ENCODE measurements around the gene CHL1.

The CHL1 gene

DNA sequence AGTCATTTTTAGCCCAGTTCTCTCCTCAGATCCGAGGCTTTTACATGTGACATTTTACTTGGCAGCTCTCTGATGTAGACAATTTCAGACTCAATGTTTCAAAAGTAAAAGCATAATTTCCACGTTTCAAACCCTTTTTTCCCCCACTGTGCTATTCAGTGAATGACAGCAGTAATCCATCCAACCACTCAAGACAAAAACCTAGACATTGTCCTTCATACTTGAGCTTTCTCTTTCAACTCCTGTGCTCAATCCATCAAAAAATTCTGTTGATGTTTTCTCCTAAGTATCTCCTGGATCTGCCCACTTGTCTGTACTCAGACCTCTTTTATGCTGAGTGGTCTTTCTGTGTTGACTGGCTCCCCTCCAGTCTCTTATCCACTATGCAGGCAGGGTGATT is 214.7 kb downstream of the CHL1 start:
- DNase-seq (ENCODE audit: low read depth) = no peak

DNA sequence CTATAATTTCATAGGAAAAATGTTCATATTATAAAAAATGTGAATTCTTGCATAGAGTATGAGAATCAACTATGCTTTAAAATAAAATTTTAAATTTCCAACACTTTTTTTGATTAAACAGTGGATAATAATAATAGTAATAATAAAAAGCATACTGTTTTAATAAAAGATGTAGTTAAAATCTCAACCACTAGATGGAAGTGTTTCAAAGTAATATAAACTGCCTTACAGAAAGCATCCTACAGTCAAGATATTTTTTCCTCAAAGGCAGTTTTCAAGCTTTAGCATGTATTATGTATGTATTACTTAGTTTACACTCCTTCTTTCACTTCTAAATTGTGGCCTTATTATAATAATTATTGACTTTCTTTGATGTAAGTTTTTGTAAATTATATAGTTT is 217.5 kb downstream of the CHL1 start:
- peak; percentile 6 for DNase-seq (ENCODE audit: low read depth)

DNA sequence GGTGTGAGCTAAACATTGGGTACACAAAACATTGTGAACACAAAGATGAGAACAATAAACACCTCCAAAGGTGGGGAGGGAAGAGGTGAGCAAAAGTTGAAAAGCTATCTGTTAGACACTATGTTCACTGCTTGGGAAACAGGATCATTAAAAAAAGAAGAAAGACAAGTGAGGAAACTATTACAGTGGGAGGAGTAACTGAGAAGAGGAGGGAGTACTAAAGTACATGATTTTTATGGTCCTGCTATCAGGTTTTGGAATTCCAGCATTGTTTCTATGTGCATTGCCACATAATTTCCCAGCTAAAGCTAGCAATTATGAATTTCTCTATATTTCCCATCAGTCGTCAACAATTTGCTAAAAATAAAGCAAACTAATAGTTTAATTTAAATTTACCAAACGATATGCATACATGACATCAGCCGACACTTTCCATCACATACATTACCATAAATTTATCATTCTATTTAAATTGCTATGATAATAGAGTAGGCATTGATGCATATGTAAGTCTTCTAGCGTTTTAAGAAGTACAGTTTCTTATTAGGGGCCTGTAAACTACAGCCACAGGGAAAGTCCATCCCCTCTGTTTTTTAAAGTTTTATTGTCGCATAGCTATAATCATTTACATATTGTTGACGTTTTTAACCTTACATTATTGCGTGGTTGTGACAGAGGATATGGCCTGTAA is 221.8 kb downstream of the CHL1 start:
- DNase-seq (ENCODE audit: low read depth) = no peak

DNA sequence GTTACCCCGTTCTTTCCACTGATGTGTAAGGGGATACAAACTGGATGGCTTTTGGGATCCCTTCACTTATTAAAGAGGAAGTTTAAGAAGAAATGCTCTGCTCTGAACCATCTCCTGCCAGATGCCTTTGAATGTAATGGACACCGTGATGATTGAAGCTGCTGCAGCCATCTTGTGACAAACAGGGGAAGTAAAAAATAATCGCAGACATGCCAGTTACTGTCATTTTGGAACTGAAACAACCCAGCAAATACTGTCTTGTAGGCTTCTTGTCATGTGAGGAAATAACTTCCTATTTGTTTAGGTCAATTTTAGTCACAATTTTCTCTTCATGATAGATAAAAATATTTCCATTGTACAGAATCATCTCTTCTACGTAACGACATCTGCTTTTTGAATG is 224.0 kb downstream of the CHL1 start:
- no peak for DNase-seq (ENCODE audit: low read depth)

DNA sequence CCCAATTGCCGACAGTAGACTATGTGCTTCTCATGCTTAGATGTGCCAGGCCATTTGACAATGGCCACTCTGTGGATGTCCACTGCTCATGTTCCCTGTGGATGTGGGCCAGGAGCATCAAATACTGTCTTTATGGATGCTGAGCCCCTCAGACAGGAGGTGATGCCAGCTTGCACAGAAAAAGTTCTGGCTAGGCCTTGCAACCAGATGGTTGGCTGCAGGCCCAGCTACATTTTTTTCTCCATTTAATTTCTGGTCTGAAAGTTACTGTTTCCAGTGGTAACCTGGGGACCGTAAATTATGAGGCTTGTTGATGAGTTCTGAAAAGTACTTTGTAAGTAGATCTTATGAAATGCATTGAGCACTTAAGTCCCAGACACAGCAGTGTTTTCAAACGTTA is 228.5 kb downstream of the CHL1 start:
- no peak for DNase-seq (ENCODE audit: low read depth)

DNA sequence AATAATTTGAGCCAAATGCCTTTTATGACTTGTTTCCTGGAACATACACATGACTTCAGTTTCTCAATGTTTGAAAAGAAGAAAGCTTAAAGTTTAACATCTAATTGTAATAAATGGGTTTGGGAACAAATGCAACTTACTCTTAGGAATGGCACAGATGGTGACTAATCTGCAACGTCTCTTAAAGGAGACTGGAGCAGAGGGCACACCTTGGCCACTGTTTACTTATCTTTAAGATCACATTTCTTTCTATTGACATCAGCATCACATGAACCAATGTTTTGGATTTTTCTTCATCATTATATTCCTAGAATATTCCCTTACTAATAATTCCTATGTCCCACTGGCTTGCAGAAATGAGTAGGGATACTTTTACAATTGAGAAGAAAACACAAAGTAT is 229.5 kb downstream of the CHL1 start:
- no peak for DNase-seq (ENCODE audit: low read depth)

DNA sequence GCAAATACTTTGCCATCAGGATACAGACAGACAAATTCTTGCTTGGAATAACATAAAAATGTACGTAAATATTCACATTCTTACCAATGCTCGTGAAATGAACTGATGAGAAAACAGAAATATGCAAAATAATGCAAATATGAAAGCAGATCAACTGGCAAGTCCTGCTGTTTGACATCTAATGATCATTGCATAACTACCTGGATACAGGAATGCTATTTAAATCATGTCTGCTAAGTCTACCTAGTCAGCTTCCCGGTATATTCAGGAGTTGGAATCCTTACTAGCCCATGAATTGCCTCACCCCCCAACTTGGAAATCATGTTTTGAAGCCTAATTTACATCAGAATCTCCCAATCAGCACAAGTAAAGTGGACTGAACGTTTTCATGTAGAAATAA is 230.6 kb downstream of the CHL1 start:
- DNase-seq (ENCODE audit: low read depth) = no peak

DNA sequence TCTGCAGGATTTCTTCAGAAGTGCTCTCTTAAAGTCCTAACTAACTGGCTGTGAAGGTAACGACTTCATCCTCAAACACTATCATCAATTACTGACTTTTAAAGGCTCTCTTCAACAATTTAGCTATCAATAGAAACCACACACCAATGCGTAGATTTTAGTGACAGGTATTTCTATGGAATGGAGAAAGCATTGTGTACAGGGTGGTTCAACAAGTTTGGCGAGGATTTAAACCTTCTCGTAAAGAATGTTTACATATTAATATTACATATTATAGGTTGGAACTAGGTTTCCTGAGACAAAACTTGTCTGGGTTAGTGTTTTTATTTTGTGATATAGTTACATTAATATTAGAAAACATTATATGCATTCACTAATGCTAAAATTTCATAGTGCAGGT is 233.6 kb downstream of the CHL1 start:
- DNase-seq (ENCODE audit: low read depth) = no peak

DNA sequence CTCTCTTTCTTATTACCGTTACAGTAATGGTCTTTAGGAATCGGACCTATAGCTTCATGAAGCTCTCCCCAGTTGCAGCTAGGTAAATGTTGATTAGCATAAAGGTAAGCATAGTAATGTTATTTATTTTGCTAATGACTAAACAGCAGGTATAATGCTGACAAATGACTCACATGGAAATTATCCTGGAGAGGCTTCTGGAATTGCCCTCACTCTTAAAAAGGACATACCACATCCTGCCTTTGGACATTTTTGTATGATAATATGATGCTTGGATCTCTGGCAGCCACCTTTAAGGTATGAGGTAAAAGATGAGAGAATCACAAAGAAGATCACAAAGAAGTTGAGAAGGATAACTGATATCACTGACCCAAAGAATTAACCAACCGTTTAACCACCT is 238.6 kb downstream of the CHL1 start:
- DNase-seq (ENCODE audit: low read depth) = no peak

DNA sequence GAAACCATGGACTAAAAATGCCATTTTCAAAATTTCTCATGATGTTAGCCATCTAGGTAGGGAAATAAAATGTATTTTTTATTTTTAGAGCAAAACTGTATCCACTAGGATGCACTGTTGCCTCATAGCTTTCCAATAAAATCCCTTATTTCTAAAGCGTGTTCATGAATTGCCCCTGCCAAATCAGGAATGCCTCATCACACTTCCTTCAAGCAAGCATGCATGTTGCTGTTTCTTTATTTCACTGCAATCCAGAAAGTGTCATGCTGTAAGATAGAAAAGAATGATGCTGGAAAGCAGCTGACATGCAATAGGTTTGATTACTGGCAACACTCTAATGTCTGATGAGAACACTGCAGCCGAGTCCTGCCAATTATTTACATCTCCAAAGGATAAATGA is 239.5 kb downstream of the CHL1 start:
- DNase-seq (ENCODE audit: low read depth) = no peak

DNA sequence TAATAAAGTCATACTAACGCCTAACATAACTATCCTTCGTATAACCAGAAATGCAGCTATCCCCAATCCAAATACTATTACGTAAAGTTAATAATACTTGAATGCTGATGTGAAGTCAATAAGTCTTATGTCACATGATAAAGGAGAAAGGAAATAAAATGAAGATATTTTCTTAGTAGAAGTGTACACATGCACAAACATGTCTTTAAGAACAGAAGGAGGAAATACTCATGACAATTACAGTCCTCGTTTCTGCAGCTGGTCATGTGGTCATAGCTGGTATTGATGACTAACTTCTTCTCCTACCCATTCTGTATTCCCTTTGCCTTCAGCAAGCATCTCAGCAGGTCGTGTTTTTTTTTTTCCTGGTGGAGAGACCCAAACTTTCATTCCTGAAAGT is 244.3 kb downstream of the CHL1 start:
- DNase-seq (ENCODE audit: low read depth) = no peak

DNA sequence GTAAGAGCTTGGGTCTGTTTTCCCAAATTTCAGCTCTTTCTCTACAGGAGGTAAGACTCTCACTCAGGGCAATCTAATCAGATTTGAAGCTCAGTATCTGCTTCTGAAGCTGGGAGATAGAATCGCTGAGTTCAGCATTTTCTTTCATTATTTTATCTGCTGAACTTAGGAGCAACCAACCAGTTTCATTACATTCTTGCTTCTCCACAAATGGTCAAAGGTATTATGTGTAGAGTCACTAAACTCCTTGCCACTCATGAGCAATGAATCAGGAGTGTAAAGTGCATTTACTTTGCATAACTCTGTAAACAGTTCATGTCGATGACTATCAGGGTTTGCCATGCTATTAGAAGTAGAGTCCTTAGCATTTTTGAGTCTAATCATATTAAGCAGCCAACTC is 249.4 kb downstream of the CHL1 start:
- DNase-seq (ENCODE audit: low read depth) = no peak

DNA sequence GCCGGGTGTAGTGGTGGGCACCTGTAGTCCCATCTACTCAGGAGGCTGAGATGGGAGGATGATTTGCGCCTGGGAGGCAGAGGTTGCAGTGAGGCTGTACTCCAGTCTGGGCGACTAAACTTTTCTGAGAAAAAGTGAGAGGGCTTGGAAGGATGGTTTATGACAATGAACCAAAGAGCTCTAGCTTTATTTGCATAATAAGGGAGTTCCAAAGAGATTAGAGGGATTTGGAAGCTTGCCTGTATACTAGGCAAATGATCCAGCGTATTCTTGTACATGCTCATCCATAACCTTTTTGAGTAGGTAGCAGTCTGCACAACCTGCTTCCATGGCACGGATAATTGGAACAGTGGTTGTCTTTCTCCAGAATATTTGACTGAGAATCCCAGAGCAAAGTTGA is 251.1 kb downstream of the CHL1 start:
- no peak for DNase-seq (ENCODE audit: low read depth)

DNA sequence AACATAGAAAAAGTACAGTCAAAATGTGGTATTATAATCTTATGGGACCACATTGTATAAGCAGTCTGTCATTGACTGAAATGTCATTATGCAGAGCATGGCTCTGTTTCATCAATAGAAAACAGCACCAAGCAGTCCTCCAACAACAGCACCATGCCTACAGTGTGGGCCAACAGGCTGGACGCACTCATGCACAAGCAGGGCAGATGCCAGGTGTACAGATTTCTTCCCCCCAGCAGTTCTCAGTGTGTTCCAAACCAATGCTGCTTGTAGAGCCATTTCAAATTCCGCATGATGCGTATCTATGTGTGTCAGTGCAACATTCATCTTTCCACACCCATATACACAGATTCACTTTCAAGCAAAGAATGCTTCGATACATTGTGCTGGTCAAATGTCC is 253.1 kb downstream of the CHL1 start:
- no peak for DNase-seq (ENCODE audit: low read depth)

DNA sequence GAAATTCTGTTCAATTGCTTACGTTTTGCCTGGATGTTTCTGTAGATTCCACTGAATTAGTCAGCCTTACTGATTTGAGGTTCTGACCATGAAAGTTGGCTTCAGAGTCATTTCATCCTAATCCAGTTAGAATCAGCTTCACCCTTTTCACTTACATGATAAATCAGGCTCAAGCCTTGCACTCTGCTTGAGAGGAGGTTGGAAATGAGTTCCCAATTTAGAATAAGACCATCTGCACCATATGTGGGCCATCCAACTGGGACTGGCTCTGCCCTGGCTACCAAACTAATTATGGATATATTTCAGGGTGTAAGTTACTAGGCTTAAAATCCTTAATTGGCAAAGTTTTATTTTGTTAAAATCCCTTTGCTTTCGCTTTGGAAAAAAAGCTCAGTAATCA is 255.7 kb downstream of the CHL1 start:
- no peak for DNase-seq (ENCODE audit: low read depth)

DNA sequence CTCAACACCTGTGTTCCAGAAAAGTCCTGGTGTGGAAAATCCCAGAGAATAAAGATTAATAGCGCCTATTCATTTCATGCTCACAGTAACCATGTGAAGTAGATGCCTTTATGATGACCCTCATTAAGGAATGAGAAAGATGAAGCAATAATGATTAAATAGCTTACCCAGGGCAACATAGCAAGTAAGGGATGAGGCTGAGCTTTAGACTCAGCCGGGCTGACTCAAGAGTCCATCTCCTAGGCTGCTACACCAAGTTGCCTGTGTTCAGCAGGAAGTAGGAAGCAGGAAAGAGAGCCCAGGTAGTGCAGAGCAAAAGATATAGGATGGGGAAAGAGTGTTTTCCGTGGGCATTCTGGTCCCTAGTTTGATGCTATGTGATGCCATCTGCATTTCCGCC is 256.5 kb downstream of the CHL1 start:
- no peak for DNase-seq (ENCODE audit: low read depth)

DNA sequence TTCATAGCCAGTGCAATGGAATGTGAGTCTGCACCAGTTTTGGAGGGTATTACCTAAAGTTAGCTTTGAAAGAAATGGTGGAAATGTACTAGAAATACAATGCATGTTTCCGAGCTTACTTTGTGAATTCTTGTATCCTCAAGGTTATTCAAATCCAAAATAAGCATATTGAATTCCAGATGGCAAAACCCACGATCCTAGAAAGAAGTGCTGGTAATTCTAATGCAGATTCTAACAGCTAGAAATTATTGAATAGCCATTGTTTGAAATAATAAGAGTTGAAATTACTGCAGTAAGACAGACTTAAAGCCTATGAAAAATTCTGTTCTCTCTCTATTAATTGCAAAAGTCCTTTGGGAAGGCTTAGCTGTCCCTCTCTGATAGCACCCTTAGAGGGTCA is 258.4 kb downstream of the CHL1 start:
- DNase-seq (ENCODE audit: low read depth) = no peak

DNA sequence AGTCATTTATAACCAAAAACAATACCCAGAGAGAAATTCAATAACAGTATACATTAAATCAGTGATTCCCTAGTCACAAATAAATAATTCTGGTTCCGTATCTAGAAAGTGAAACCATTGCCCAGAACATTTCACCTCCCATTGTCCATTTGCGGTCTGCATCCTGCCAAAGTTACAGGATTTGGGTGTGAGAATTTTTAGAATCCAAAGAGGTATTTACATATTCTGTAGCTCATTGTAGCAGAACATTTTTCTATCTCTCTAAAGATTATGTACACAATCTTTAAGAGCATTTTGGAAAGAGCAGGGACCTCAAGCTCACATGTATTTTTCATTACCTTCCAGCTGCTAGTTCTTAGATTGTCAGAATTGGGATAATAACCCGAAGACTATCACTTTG is 261.6 kb downstream of the CHL1 start:
- no peak for DNase-seq (ENCODE audit: low read depth)

DNA sequence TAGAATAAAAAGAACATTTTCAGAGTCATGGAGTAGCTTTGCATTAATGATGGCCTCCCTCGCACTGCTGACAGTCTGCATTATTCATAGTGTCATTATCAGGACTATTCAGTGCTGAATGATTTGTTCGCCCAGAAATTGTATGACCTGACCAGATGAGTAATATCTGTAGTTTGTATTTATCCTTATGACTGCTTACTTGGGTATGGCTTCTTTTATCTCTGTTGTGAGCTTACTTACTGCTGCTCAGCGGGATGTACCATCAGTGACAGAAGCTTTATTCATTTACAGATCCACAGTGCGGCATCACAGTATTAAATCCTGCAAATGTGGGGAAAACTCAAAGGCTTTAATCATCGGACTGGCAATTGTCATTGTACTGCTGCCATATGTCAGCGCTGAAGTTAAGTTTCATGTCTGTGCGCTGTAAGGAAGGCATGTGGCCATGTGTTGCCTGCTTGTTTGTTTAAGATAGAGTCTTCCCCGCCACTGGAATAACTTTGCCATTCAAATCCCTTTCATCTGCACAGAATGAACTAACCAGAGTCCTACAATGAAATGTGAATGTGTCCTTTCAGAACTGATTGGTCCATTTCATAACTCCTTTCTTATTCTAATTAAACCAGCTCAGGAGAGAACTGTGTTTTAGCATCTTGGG is 262.2 kb downstream of the CHL1 start:
- DNase-seq (ENCODE audit: low read depth) = no peak
